ENCODE measurements around the gene EML1. TPM values are rescaled to one million over a fixed set of nuclear protein-coding genes. Genes with fewer than 3 reads are reported as not detected.
A peak's percentile ranks its signal among the peaks of the same experiment; 100 is the strongest.
"Not testable (repeated sequence)": the region's sequence is repeated elsewhere in the genome, so short reads cannot be mapped to it uniquely, and the experiment has no call there.

The EML1 gene
- total RNA-seq, 1 donor from 2014 or later: 39.5 TPM

- intact Hi-C loops (cut with DNase I): no loop called here
- DNase-seq (no peak), ATAC-seq (ENCODE audit: poor library complexity) (no peak)
Observed at GRCh38 chr14:99936738-99937474, 143.7 kb downstream of the EML1 start.

- no peak for ATAC-seq (ENCODE audit: poor library complexity)
- intact Hi-C loops (cut with DNase I): no loop called here
- DNase-seq: no peak
Observed at GRCh38 chr14:99937475-99938244, 144.4 kb downstream of the EML1 start.

GRCh38 chr14:99938376-99938775 is 145.2 kb downstream of the EML1 start:
- intact Hi-C loops (cut with DNase I): no loop called here
- DNase-seq: no peak
- ATAC-seq (ENCODE audit: poor library complexity): no peak

- DNase-seq (no peak), ATAC-seq (ENCODE audit: poor library complexity) (no peak)
- intact Hi-C loops (cut with DNase I): no loop called here
Observed at GRCh38 chr14:99938896-99939295, 145.7 kb downstream of the EML1 start.

GRCh38 chr14:99939421-99939820 is 146.2 kb downstream of the EML1 start:
- DNase-seq: no peak
- intact Hi-C loops (cut with DNase I): no loop called here
- ATAC-seq (ENCODE audit: poor library complexity): no peak

- ATAC-seq (ENCODE audit: poor library complexity): no peak
- DNase-seq: no peak
- intact Hi-C loops (cut with DNase I): no loop called here
Observed at GRCh38 chr14:99940064-99940463, 146.9 kb downstream of the EML1 start.

GRCh38 chr14:99941211-99941610 is 148.0 kb downstream of the EML1 start:
- intact Hi-C loops (cut with DNase I): no loop called here
- DNase-seq (no peak), ATAC-seq (ENCODE audit: poor library complexity) (no peak)

GRCh38 chr14:99943620-99944019 is 150.4 kb downstream of the EML1 start:
- ATAC-seq (ENCODE audit: poor library complexity) (no peak), DNase-seq (no peak)
- intact Hi-C loops (cut with DNase I): no loop called here

- intact Hi-C loops (cut with DNase I): no loop called here
- ATAC-seq (ENCODE audit: poor library complexity): no peak
- DNase-seq: no peak
Observed at GRCh38 chr14:99944241-99944651, 151.0 kb downstream of the EML1 start.

GRCh38 chr14:99945732-99946651 is 152.8 kb downstream of the EML1 start:
- intact Hi-C loops (cut with DNase I): no loop called here
- no peak for ATAC-seq (ENCODE audit: poor library complexity)
- no peak for DNase-seq

GRCh38 chr14:99946652-99947489 is 153.7 kb downstream of the EML1 start:
- no peak for DNase-seq
- ATAC-seq (ENCODE audit: poor library complexity): peak; percentile 57
- intact Hi-C loops (cut with DNase I): no loop called here

GRCh38 chr14:99947695-99948094 is 154.5 kb downstream of the EML1 start:
- intact Hi-C loops (cut with DNase I): no loop called here
- ATAC-seq (ENCODE audit: poor library complexity): peak; percentile 71
- no peak for DNase-seq

- DNase-seq; intact Hi-C loops (cut with DNase I); ATAC-seq (ENCODE audit: poor library complexity): not testable (repeated sequence)
Observed at GRCh38 chr14:99949011-99949732, 156.0 kb downstream of the EML1 start.

GRCh38 chr14:99950181-99950580 is 157.0 kb downstream of the EML1 start:
- intact Hi-C loops (cut with DNase I): no loop called here
- ATAC-seq (ENCODE audit: poor library complexity) (no peak), DNase-seq (no peak)

GRCh38 chr14:99951085-99951484 is 157.9 kb downstream of the EML1 start:
- intact Hi-C loops (cut with DNase I): no loop called here
- no peak for DNase-seq
- ATAC-seq (ENCODE audit: poor library complexity): no peak

- no peak for DNase-seq
- intact Hi-C loops (cut with DNase I): no loop called here
- ATAC-seq (ENCODE audit: poor library complexity): no peak
Observed at GRCh38 chr14:99952039-99952438, 158.8 kb downstream of the EML1 start.

- no peak for DNase-seq
- intact Hi-C loops (cut with DNase I): no loop called here
- ATAC-seq (ENCODE audit: poor library complexity): no peak
Observed at GRCh38 chr14:99952453-99952852, 159.2 kb downstream of the EML1 start.
